Effector memory CD8-positive, alpha-beta T cell (primary cell): ENCODE results near the gene PLEKHG7.
"Not testable (repeated sequence)": the region's sequence is repeated elsewhere in the genome, so short reads cannot be mapped to it uniquely, and the experiment has no call there.

Source experiments
- ATAC-seq: fragments of 150-1000 bp; cut with Tn5 transposase; replicated peaks from 2 replicates; pipeline ENCODE4 v1.10.0; 2021; ENCODE audit warnings: mild to moderate bottlenecking, moderate library complexity
- DNase-seq, 3 experiments: peaks; one replicate each; pipeline ENCODE4 v3.0.0; 2021
- H3K27ac Mint-ChIP-seq, 2 donors: one replicate each; pipeline ENCODE4 v1.8.0; 2022; ENCODE audit warnings: mild to moderate bottlenecking in 2 of 2, mixed read lengths in 2 of 2, moderate library complexity in 2 of 2
- H3K27me3 Mint-ChIP-seq, 2 donors: one replicate each; pipeline ENCODE4 v1.8.0; 2022; ENCODE audit warnings: mixed read lengths in 2 of 2
- H3K36me3 Mint-ChIP-seq: one replicate; pipeline ENCODE4 v1.8.0; 2022; ENCODE audit warnings: mild to moderate bottlenecking, moderate library complexity, mixed read lengths; ENCODE audit not compliant: insufficient read depth
- H3K4me1 Mint-ChIP-seq, 2 donors: one replicate each; pipeline ENCODE4 v1.8.0; 2022; ENCODE audit warnings: low read depth in 2 of 2, mixed read lengths in 2 of 2
- H3K4me3 Mint-ChIP-seq, 2 donors: one replicate each; pipeline ENCODE4 v1.8.0; 2022; ENCODE audit warnings: mild to moderate bottlenecking in 2 of 2, mixed read lengths in 2 of 2, moderate library complexity in 2 of 2
- H3K9me3 Mint-ChIP-seq, 2 donors: one replicate each; pipeline ENCODE4 v1.8.0; 2022; ENCODE audit warnings: mixed read lengths in 2 of 2

The PLEKHG7 gene

DNA sequence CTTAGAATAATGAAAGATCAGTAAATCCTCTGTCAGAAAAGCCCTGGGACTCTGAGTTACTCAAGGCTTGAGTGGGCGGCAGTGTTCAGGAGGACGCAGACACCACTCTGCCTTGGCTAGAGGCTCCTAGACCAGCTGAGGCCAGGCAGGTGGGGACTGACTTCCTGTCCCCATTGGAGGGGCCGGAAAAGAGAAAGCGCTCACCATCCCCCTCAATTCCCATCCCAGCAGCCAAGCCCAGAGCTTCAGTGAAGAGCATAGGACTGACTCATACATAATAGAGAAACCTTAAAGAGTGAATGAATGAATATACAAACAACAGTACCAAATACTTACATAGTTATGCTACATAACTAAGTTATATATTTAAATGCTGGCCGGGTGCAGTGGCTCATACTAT lies 62.0 kb downstream of the PLEKHG7 start:
- no peaks in the 10 kb centered on the region for H3K4me1 Mint-ChIP-seq
- no peak overlapping the region for H3K4me3 Mint-ChIP-seq
- H3K36me3 Mint-ChIP-seq, result no peaks in the 10 kb centered on the region
- no peaks in the 10 kb centered on the region for H3K9me3 Mint-ChIP-seq
- peaks cover 0 to 16% of the 10 kb centered on the region in 2 donors for H3K27me3 Mint-ChIP-seq
- no peak overlapping the region for H3K27ac Mint-ChIP-seq
- ATAC-seq, result no peak
- no peak for DNase-seq

DNA sequence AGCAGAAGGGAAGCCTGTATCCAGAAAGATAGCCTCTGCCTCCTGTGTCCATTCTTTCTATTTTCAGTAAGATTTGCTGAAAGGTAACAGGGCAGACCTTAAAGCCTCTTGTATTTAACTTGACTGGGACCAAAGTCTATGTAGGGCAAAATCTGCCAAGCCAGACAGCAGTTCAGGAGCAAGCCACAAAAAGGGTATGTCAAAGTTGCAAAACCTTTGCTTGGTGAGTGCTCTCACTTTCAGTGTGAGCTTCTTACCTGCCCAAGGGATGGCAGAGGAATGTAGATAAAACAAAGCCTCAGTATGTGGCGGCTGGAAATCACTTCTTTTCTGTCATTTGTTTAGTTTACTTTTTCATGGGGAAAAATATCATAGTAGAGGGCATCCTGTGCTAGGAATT lies 63.1 kb downstream of the PLEKHG7 start:
- H3K4me1 Mint-ChIP-seq, result no peaks in the 10 kb centered on the region
- peaks cover 2% of the 10 kb centered on the region for H3K36me3 Mint-ChIP-seq
- peaks cover 0 to 16% of the 10 kb centered on the region in 2 donors for H3K27me3 Mint-ChIP-seq
- no peak for DNase-seq
- no peaks in the 10 kb centered on the region for H3K9me3 Mint-ChIP-seq
- H3K4me3 Mint-ChIP-seq, result no peak overlapping the region
- no peak overlapping the region for H3K27ac Mint-ChIP-seq
- ATAC-seq, result no peak

GRCh38 chr12:92769124-92769901 lies 66.5 kb downstream of the PLEKHG7 start:
- DNase-seq, result no peak
- no peak for ATAC-seq
- no peak overlapping the region for H3K4me3 Mint-ChIP-seq
- H3K27me3 Mint-ChIP-seq, result no peaks in the 10 kb centered on the region
- no peak overlapping the region for H3K27ac Mint-ChIP-seq
- H3K36me3 Mint-ChIP-seq, result peaks cover 2% of the 10 kb centered on the region
- peaks cover 0 to 3% of the 10 kb centered on the region in 2 donors for H3K4me1 Mint-ChIP-seq
- no peaks in the 10 kb centered on the region for H3K9me3 Mint-ChIP-seq

GRCh38 chr12:92771001-92771400 lies 68.2 kb downstream of the PLEKHG7 start:
- no peak overlapping the region for H3K27ac Mint-ChIP-seq
- no peaks in the 10 kb centered on the region for H3K9me3 Mint-ChIP-seq
- ATAC-seq (no peak), DNase-seq (no peak)
- peaks cover 9% of the 10 kb centered on the region for H3K36me3 Mint-ChIP-seq
- no peak overlapping the region for H3K4me3 Mint-ChIP-seq
- H3K27me3 Mint-ChIP-seq, result no peaks in the 10 kb centered on the region
- H3K4me1 Mint-ChIP-seq, result peaks cover 0 to 3% of the 10 kb centered on the region in 2 donors

DNA sequence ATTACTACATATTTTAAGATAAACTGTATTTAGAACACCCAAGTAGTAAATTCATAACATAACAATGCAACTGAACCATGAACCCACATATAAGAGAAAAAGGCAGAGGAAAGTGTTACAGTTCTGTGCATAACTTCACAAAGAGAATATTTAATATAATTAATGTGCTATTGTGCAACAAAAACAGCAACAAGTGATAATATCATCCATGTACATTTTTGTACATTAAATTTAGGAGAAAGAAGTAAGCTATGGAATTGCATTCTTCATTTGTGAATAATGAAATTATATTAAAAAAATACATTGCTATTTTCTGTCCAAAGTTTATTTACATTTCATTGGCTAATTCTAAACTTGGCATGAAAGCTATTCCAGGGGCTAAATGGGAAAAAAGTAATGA lies 72.6 kb downstream of the PLEKHG7 start:
- no peaks in the 10 kb centered on the region for H3K27me3 Mint-ChIP-seq
- H3K4me3 Mint-ChIP-seq, result no peak overlapping the region
- no peaks in the 10 kb centered on the region for H3K9me3 Mint-ChIP-seq
- DNase-seq (no peak), ATAC-seq (no peak)
- H3K36me3 Mint-ChIP-seq, result peaks cover 34% of the 10 kb centered on the region
- H3K4me1 Mint-ChIP-seq, result peaks cover 0 to 3% of the 10 kb centered on the region in 2 donors
- no peak overlapping the region for H3K27ac Mint-ChIP-seq

DNA sequence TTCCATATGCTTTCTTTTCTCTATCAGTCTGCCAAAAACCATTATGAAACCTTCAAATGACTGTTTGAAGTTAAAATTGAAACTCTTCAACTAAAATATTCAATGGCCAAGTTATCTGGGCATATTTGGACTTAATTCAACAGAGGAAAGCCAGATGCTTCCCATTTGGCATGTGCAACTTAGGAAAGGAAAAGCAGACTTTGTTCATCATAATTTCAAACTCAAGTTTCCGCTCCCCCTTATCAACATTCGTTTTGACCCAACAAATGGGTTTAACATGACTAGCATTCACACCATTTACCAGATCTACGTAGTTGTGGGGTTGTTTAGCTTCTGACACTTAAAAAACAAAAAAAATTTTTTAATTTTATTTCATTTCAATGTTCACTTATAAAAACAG lies 75.7 kb downstream of the PLEKHG7 start:
- peaks cover 41% of the 10 kb centered on the region for H3K36me3 Mint-ChIP-seq
- DNase-seq, result no peak

DNA sequence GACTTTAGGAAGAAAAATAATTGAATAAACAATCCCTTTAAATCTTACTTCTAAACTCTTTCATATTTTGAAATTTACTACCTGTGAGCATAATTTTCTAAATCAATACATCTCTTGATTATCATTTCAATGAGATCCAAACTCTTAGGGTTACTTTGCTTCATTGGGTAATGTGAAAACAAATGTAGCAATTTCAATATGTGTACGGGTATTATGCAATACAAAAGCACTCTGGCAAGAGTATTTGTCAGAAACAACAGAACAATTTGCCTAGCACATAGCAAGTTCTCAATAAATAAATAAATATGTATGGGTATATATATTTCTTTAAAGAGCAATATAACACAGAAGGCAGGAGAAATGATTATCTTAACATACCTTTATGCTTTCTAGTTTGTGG lies 77.1 kb downstream of the PLEKHG7 start:
- ATAC-seq (no peak), DNase-seq (no peak)
- no peaks in the 10 kb centered on the region for H3K9me3 Mint-ChIP-seq
- H3K27me3 Mint-ChIP-seq, result no peaks in the 10 kb centered on the region
- no peak overlapping the region for H3K4me3 Mint-ChIP-seq
- no peak overlapping the region for H3K27ac Mint-ChIP-seq
- peaks cover 41% of the 10 kb centered on the region for H3K36me3 Mint-ChIP-seq
- H3K4me1 Mint-ChIP-seq, result no peaks in the 10 kb centered on the region

More for the DNA sequence above, 75.7 kb downstream of the PLEKHG7 start:
- H3K27me3 Mint-ChIP-seq, result no peaks in the 10 kb centered on the region
- H3K27ac Mint-ChIP-seq, result no peak overlapping the region
- no peak for ATAC-seq
- H3K9me3 Mint-ChIP-seq, result no peaks in the 10 kb centered on the region
- H3K4me1 Mint-ChIP-seq, result no peaks in the 10 kb centered on the region
- H3K4me3 Mint-ChIP-seq, result no peak overlapping the region

DNA sequence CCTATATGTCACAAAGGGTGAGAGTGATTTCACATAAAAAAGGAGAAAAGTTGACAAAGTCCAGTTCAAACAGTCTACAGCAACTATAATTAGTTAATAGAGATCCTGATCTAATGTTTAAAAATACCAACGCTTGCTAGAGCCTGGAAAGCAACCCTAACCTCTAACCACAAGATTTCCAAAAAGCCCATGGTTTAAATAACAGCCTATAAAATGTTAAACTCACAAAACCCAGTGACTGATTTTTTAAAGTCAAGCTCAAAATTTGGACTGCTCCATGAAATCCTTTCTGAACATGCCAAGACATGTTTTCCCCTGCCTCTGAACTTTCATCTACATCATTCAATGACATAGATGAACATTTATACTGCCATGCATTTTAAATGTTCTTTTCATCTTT lies 81.6 kb downstream of the PLEKHG7 start:
- H3K27me3 Mint-ChIP-seq, result no peaks in the 10 kb centered on the region
- H3K36me3 Mint-ChIP-seq, result peaks cover 9% of the 10 kb centered on the region
- H3K4me1 Mint-ChIP-seq, result no peaks in the 10 kb centered on the region
- H3K9me3 Mint-ChIP-seq, result no peaks in the 10 kb centered on the region
- ATAC-seq (no peak), DNase-seq (no peak)
- H3K27ac Mint-ChIP-seq, result no peak overlapping the region
- H3K4me3 Mint-ChIP-seq, result no peak overlapping the region

DNA sequence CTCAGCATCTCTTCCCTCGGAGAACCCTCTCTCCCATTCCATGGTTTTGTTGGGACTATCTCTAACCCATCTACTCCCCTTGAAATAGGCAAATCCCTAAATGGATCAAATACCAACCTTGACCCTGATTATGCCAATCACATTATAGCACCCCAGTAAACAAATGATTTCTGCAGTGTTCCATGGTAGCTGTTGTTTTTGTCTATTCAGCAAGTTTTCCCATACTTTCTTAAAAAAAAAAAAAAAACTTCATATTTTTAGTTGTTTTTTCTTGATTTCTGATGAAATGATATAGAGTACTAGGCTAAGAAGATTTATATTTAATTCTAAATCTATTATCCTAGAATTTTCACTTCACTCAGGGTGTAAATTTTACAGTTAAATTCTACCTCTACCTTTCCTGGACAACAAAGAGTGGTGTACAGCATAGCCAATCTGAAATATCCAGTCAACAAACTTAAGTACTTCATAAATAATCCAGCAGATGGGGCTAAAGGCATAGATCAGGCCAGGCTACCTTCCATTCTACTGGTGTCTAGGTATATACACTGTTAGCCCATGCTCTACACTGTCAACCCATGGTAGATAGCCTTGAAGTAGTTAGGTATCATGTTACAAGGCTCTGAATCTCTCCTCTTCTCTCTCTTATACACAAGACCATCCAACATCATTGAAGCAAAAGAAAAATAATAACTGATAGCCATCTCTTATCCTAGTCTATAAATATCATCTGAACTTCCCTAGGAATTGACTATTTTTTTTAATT lies 82.2 kb downstream of the PLEKHG7 start:
- H3K27ac Mint-ChIP-seq, result no peak overlapping the region
- no peak overlapping the region for H3K4me3 Mint-ChIP-seq
- no peaks in the 10 kb centered on the region for H3K27me3 Mint-ChIP-seq
- H3K4me1 Mint-ChIP-seq, result no peaks in the 10 kb centered on the region
- ATAC-seq (peak; percentile 99), DNase-seq (peak; percentile 19 to 31 (median 30))
- H3K36me3 Mint-ChIP-seq, result peaks cover 9% of the 10 kb centered on the region
- H3K9me3 Mint-ChIP-seq, result no peaks in the 10 kb centered on the region

GRCh38 chr12:92785563-92785950 lies 82.8 kb downstream of the PLEKHG7 start:
- Mint-ChIP-seq H3K4me3 (no peak overlapping the region), H3K27me3 (no peaks in the 10 kb centered on the region), H3K4me1 (peaks cover 0 to 5% of the 10 kb centered on the region in 2 donors), H3K36me3 (peaks cover 9% of the 10 kb centered on the region), H3K9me3 (no peaks in the 10 kb centered on the region), H3K27ac (peak overlapping the region in 1 of 2 donors; percentile 14)
- no peak for DNase-seq
- ATAC-seq, result no peak

- peaks cover 5% of the 10 kb centered on the region for H3K36me3 Mint-ChIP-seq
- no peak overlapping the region for H3K4me3 Mint-ChIP-seq
- peaks cover 0 to 5% of the 10 kb centered on the region in 2 donors for H3K4me1 Mint-ChIP-seq
- no peaks in the 10 kb centered on the region for H3K27me3 Mint-ChIP-seq
- H3K27ac Mint-ChIP-seq, result peak overlapping the region in 1 of 2 donors; percentile 14
- DNase-seq (no peak), ATAC-seq (no peak)
- H3K9me3 Mint-ChIP-seq, result no peaks in the 10 kb centered on the region
These were observed 83.3 kb downstream of the PLEKHG7 start for GRCh38 chr12:92786045-92786444.

DNA sequence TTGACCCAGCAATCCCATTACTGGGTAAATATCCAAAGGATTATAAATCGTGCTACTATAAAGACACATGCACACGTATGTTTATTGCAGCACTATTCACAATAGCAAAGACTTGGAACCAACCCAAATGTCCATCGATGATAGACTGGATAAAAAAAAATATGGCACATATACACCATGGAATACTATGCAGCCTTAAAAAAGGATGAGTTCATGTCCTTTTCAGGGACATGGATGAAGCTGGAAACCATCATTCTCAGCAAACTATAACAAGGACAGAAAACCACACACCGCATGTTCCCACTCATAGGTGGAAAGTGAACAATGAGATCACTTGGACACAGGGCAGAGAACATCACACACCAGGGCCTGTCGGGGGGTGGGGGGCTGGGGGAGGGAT lies 91.6 kb downstream of the PLEKHG7 start:
- H3K4me1 Mint-ChIP-seq, result peaks cover 6 to 14% of the 10 kb centered on the region in 2 donors
- not testable (repeated sequence) for H3K4me3 Mint-ChIP-seq, H3K27ac Mint-ChIP-seq, ATAC-seq, H3K36me3 Mint-ChIP-seq, H3K9me3 Mint-ChIP-seq, DNase-seq, H3K27me3 Mint-ChIP-seq

GRCh38 chr12:92794814-92795213 lies 92.0 kb downstream of the PLEKHG7 start:
- Mint-ChIP-seq H3K4me3 (no peak overlapping the region), H3K36me3 (peaks cover 8% of the 10 kb centered on the region), H3K27me3 (no peaks in the 10 kb centered on the region), H3K9me3 (no peaks in the 10 kb centered on the region), H3K27ac (no peak overlapping the region), H3K4me1 (peaks cover 6 to 14% of the 10 kb centered on the region in 2 donors)
- no peak for ATAC-seq
- DNase-seq, result no peak

DNA sequence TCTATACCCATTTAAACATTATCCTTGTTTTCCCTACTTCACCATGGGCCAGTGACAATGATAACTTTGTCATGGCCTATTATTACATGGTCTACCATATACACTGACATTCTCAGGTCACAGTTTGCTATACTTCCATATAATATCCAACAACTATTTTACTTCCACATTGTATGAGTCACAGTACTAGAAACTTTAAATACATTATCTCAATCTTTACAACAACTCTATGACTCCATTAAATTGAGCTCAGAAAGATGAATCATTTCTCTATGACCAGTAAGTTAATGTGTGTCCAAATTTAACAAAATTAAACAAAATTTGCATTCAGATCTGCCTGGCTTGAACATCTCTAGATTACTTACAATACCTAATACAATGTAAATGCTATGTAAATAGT lies 93.9 kb downstream of the PLEKHG7 start:
- Mint-ChIP-seq H3K27me3 (no peaks in the 10 kb centered on the region), H3K4me3 (no peak overlapping the region), H3K27ac (no peak overlapping the region), H3K36me3 (peaks cover 13% of the 10 kb centered on the region), H3K9me3 (no peaks in the 10 kb centered on the region), H3K4me1 (peaks cover 6 to 7% of the 10 kb centered on the region in 2 donors)
- DNase-seq, result no peak
- no peak for ATAC-seq
